SHP77 treated with DMSO at 0.1 percent for 48 hours (cell line): ENCODE data around the gene SLC16A8.

Experiments
- DNase-seq: peaks from one replicate; lab custom pipeline; 2025; lab: John Stamatoyannopoulos, UW

Gene SLC16A8

DNA sequence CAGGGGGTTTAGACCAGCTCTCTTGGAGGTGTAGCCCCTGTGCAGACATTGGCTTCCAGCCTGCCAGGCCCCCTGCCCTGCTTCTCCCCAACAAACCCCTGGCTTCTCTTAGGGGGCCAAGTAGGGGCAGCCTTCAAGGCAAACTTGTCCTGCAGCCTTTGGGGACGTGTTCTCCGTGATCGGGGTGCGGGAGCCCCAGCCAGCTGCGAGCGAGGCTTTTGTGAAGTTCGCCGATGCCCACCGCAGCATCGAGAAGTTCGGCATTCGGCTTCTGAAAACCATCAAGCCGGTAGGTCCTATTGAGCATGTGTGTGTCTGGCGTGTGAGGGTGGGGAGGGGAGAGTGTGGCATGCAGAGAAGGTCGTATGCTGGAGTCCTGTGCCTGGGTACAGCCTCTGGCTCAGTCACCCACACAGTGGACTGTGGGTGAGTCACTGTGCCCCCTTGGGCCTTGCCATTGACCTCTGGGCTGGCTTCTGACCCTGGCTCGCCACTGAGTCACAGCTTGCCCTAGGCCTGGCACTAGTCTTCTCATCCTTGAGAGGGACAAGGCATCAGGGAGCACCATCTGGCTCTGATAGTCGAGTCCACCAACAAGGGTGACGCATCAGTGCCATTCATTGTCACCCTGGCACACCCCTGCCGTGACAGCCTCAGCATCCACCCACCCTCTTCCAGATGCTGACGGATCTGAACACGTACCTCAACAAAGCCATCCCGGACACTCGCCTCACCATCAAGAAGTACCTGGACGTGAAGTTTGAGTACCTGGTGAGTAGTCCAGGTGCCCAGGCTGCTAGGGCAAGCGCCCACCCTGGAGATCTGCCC lies 11.4 kb downstream of the SLC16A8 start:
- no peak for DNase-seq

GRCh38 chr22:38071421-38072321 lies 12.3 kb downstream of the SLC16A8 start:
- DNase-seq, result no peak

- DNase-seq, result no peak
Measured at GRCh38 chr22:38070250-38070921, 13.6 kb downstream of the SLC16A8 start.

GRCh38 chr22:38069372-38070249 lies 14.4 kb downstream of the SLC16A8 start:
- DNase-seq, result no peak

DNA sequence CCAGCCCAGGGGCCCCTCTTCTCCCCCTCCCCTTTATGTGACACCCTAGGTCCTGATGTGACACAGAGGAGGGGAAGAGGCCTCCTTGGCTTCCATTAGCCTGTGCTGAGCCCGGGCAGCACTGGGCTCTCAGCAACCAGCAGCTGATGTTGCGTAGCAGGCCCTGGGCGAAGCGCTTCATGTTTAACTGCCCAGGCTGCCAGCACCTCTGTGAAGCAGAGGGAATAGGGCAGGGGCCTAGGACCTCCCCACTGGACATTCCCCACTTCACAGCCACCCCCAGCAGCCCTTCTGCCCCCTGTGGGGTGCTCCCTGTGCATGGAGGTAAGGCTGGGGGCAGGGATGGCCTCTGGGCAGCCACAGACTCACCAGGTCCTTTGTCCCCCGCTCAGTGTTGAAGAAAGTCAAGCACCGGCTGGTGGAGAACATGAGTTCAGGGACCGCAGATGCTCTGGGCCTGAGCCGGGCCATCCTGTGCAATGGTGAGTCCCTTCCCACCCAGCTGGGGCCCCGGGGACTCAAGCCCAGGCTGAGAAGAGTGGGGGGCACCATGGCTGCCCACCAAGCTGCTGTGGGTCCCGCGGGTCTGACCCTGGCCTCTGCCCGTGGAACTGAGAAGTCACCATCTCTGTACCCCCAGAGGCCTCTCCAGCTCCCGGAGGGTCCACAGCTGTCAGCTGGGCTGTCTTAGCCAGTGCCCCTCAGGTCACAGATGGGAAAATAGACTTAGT lies 15.2 kb downstream of the SLC16A8 start:
- DNase-seq, result no peak

- no peak for DNase-seq
Measured at GRCh38 chr22:38067761-38068360, 16.1 kb downstream of the SLC16A8 start.

GRCh38 chr22:38067028-38067415 lies 17.0 kb downstream of the SLC16A8 start:
- no peak for DNase-seq

GRCh38 chr22:38066381-38067027 lies 17.5 kb downstream of the SLC16A8 start:
- no peak for DNase-seq

GRCh38 chr22:38065539-38065938 lies 18.4 kb downstream of the SLC16A8 start:
- no peak for DNase-seq

- no peak for DNase-seq
Measured at GRCh38 chr22:38062791-38063190, 21.2 kb downstream of the SLC16A8 start.

GRCh38 chr22:38056969-38057891 lies 26.8 kb downstream of the SLC16A8 start, which contains the start of gene PICK1:
Gene PICK1 (plus strand): TSS chr22:38057404. CDS start chr22:38057810, 406 bp downstream.
- peak; percentile 92 for DNase-seq

DNA sequence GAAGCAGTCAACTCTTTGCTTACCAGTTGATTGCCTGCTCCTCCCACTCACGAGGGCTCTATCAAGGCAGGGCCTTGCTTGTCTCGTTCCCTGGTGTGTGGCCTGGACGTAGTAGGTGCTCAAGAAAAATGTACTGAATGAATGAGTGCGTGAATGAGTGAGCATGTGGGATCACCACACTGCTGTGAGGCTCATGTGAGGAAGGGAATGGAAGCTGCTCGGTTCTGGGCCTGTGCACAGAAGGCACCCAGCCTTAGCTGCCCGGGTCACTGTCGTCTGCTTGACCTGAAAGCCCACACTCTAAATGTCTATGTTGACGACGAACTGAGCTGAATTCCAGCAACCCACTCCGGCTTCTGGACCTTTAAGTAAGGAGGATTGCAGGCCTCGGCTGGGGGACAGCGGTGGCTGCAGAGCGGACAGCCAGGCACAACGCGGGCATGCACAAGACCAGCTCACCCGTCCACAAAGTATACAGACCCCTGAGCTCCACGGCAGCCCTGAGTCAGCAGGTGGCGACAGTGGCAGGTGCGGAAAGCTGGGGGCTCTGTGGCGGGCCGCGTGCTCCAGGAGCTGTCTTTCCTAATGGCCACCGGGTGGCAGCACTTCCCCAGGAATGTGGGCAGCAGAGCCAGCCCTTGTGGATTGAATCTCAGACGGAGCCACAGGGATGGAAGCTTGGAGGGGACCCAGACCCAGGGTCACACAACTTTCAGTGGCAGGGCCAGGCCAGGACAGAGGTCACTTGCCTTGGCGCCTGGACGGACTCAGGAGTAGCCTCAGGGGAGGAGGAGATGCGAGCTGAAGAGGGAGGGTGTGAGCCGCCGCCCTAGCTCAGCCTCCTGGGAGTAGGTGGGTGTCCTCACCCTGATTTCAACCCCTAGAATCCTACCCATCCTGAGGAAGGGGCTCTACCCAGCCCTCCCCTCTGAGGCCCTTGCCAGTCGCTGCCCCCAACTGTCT lies 31.8 kb downstream of the SLC16A8 start:
- DNase-seq, result peak; percentile 60

GRCh38 chr22:38051261-38051660 lies 32.7 kb downstream of the SLC16A8 start:
- peak; percentile 38 for DNase-seq

GRCh38 chr22:38050720-38051119 lies 33.3 kb downstream of the SLC16A8 start:
- no peak for DNase-seq

GRCh38 chr22:38049812-38050619 lies 34.0 kb downstream of the SLC16A8 start:
- DNase-seq, result no peak

DNA sequence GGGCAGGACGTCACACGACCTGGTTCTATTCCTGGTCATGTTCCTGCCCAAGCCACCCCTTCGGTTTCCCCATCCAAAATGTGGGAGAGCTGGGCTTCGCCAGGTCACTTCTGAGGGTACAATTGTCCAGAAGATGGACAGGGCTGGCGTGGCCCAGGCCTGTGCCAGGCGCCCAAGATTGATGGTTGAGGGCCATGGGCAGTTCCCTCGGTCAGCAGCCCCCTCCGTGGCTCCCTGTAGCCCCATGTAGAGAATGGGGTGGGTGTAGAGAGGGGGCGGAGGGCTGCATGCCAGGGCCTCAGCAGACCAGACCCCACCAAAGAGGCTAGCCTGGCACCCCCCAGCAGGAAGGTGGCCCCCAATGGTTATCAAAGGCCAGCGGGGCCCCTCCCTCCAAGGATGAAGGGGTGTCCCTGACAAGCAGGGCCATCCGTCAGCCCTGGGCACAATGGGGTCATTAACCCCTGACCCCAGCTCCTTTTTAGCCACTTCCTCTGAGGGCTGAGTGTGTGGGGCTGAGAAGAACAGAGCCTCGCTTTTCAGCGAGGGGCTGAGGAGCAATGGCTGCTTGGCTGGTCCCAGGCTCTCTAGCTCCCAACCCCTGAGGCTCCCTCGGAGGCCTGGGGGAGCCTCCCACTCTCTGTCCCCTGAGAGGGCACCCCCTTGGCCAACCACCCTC lies 37.8 kb downstream of the SLC16A8 start:
- no peak for DNase-seq
